ENCODE measurements around the gene SORCS2. TPM values are rescaled to one million over a fixed set of nuclear protein-coding genes. Genes with fewer than 3 reads are reported as not detected.
A peak's percentile ranks its signal among the peaks of the same experiment; 100 is the strongest.

The SORCS2 gene
- total and polyA plus RNA-seq, 2 of the 4 experiments (the other 2 are of a cell fraction) = 0.36 to 0.62 TPM

DNA sequence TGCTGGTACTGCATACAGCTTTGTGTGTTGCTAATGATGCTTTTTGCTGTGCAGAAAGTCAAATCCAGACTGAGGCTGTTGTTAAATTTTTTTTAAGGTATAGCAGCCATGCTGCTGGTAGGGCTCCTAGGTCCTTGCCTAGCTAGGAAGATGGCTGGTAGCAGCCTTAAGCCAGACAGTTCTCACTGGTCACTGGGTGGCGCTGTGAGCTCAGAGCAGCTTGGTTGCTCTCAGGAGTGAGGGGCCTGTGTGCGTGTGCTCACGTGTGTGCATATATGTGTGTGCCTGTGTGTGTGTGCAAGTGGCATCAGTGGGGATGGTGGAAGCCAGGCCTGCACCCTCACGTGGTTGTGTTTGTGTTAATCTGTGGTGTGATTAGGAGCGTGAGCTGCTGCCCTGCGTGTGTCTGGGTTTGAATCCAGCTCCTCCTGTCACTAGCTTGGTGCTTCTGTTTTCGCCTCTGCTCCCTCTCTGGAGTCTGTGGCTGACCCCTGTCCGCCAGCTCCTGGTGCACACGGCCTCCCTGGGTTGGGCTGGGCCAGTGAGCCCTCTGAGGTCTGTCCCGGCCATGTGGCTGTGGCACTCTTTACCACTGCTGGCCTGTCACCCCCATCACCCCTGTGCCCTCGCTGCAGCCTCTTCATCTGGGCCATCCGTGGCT lies 46.1 kb downstream of the SORCS2 start:
- no peaks in the 10 kb centered on the region for H3K79me1 ChIP-seq (ENCODE audit: low read depth in 1 of 2, low read length in 2 of 2)
- no peak overlapping the region for H3K4ac ChIP-seq (ENCODE audit: low read depth, low read length)
- no peak overlapping the region for H3K27ac ChIP-seq (ENCODE audit: insufficient read depth, low read length)
- no peak overlapping the region for H2BK5ac ChIP-seq (ENCODE audit: low read depth, low read length, poor library complexity, severe bottlenecking)
- no peak overlapping the region for H4K91ac ChIP-seq (ENCODE audit: insufficient read depth, low read depth, low read length)
- dilution Hi-C loops (cut with HindIII; ENCODE audit: low sequenced_read_pairs, unreplicated experiment) (no loop called here), in situ Hi-C loops (cut with MboI; ENCODE audit: low sequenced_read_pairs) (no loop called here), intact Hi-C loops (cut with micrococcal nuclease) (no loop called here)
- no peaks in the 10 kb centered on the region for H3K36me3 ChIP-seq (ENCODE audit: control insufficient read depth, insufficient read depth, low read length)
- no peak overlapping the region for H4K5ac ChIP-seq (ENCODE audit: low read depth, low read length)
- WGBS, 2 experiments (ENCODE audit: extremely low coverage in 2 of 2, insufficient read length in 1 of 2) = 74% methylated on average over 6 of the region's 12 CpGs; no CpG with 5 or more reads in 1 of the 2 experiments
- H3K4me3 ChIP-seq (ENCODE audit: insufficient read depth, low read depth, low read length) = no peak overlapping the region
- H3K18ac ChIP-seq (ENCODE audit: low read depth, low read length) = no peak overlapping the region
- H2BK20ac ChIP-seq (ENCODE audit: low read depth, low read length) = no peak overlapping the region
- ATAC-seq (ENCODE audit: low read depth) (no peak), DNase-seq (no peak)
- no peak overlapping the region for H2AFZ ChIP-seq (replicated peaks; ENCODE audit: low read length, poor library complexity)
- H3K27me3 ChIP-seq (ENCODE audit: control insufficient read depth, insufficient read depth, low read length) = peaks cover 17% of the 10 kb centered on the region; the same call in 1 of the 2 replicates
- no peak overlapping the region for H3K4me2 ChIP-seq (ENCODE audit: low read depth, low read length)
- H2BK120ac ChIP-seq (ENCODE audit: low read depth, low read length) = no peak overlapping the region
- CTCF ChIA-PET = no interaction called here
- no peaks in the 10 kb centered on the region for H3K9me1 ChIP-seq (ENCODE audit: insufficient read depth, low read length)
- H4K20me1 ChIP-seq (ENCODE audit: insufficient read depth, low read length) = no peaks in the 10 kb centered on the region
- H4K8ac ChIP-seq (ENCODE audit: low read depth in 2 of 2, low read length in 2 of 2) = no peak overlapping the region
- POLR2A ChIA-PET (ENCODE audit: unreplicated experiment) = no interaction called here
- peaks cover 4% of the 10 kb centered on the region for H3K9me3 ChIP-seq (ENCODE audit: control insufficient read depth, insufficient read depth, low read length)
- H3K14ac ChIP-seq (replicated peaks; ENCODE audit: low read depth, low read length) = no peak overlapping the region
- H2AK5ac ChIP-seq (ENCODE audit: low read depth, low read length) = no peak overlapping the region
- H3K9ac ChIP-seq (ENCODE audit: low read depth, low read length) = no peak overlapping the region
- TF ChIP-seq, protein P1, sequence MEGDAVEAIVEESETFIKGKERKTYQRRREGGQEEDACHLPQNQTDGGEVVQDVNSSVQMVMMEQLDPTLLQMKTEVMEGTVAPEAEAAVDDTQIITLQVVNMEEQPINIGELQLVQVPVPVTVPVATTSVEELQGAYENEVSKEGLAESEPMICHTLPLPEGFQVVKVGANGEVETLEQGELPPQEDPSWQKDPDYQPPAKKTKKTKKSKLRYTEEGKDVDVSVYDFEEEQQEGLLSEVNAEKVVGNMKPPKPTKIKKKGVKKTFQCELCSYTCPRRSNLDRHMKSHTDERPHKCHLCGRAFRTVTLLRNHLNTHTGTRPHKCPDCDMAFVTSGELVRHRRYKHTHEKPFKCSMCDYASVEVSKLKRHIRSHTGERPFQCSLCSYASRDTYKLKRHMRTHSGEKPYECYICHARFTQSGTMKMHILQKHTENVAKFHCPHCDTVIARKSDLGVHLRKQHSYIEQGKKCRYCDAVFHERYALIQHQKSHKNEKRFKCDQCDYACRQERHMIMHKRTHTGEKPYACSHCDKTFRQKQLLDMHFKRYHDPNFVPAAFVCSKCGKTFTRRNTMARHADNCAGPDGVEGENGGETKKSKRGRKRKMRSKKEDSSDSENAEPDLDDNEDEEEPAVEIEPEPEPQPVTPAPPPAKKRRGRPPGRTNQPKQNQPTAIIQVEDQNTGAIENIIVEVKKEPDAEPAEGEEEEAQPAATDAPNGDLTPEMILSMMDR (conservative IDR thresholded peaks at IDR 0.05; ENCODE audit: low read depth, low read length) = 0 out of 2 replicates have a peak, but pooled peaks have one; percentile 2
- TF ChIP-seq MXI1 (IDR thresholded peaks at IDR 0.05; ENCODE audit: borderline replicate concordance, low read depth, low read length) = no peak
- no peak overlapping the region for H3K56ac ChIP-seq (ENCODE audit: extremely low read depth, insufficient read depth, low read length)
- no peak overlapping the region for H2AK9ac ChIP-seq (replicated peaks; ENCODE audit: low read depth, low read length, poor library complexity)
- no peak overlapping the region for H2BK15ac ChIP-seq (ENCODE audit: low read depth, low read length)
- no peaks in the 10 kb centered on the region for H3K4me1 ChIP-seq (ENCODE audit: control insufficient read depth, insufficient read depth, low read length)
- no peak overlapping the region for H3K23ac ChIP-seq (ENCODE audit: low read depth, low read length)
- no TSS peak for BruUV-seq (replicated peaks)
